H1 (cell line): ENCODE data around the gene SLC25A21. TPM values are rescaled to one million over a fixed set of nuclear protein-coding genes. Genes with fewer than 3 reads are reported as not detected.
"Not testable (repeated sequence)": the region's sequence is repeated elsewhere in the genome, so short reads cannot be mapped to it uniquely, and the experiment has no call there.

Experiments
- CTCF ChIA-PET: fragments of 300-600 bp; sonication (Branson Sonifier 250); formaldehyde crosslinking; loops from one replicate; lab custom pipeline; 2021; ENCODE audit not compliant: partially characterized antibody; lab: Charles Lee
- POLR2A ChIA-PET: fragments of 300-600 bp; sonication (Branson Sonifier 250); formaldehyde crosslinking; loops from one replicate; lab custom pipeline; 2021; ENCODE audit warnings: inconsistent platforms; ENCODE audit not compliant: partially characterized antibody; lab: Charles Lee
- DNase-seq, 2 experiments: peaks; one replicate each; pipeline versions ENCODE4 v3.0.0 to v3.0.0-alpha.2; 2010 to 2022; ENCODE audit warnings: low spot score in 2 of 2, low read depth in 1 of 2, mixed read lengths in 1 of 2
- FAIRE-seq: peaks from 2 replicates; lab custom pipeline; 2011; peaks lifted over from hg19 to GRCh38; lab: Jason Lieb, UNC
- H2AFZ ChIP-seq: 2 replicates; pipeline ENCODE4 v1.8.1; 2012; ENCODE audit warnings: low read length, inconsistent platforms
- H2AK5ac ChIP-seq: 2 replicates; pipeline ENCODE4 v1.6.1; 2013; ENCODE audit warnings: low read depth, low read length
- H2BK120ac ChIP-seq: replicated peaks from 2 replicates; pipeline ENCODE3; 2013; ENCODE audit warnings: low read depth, low read length, inconsistent platforms
- H2BK12ac ChIP-seq: 2 replicates; pipeline ENCODE4 v1.6.1; 2013; ENCODE audit warnings: low read depth, low read length
- H2BK15ac ChIP-seq: 2 replicates; pipeline ENCODE4 v1.6.1; 2013; ENCODE audit warnings: low read length
- H2BK20ac ChIP-seq: 2 replicates; pipeline ENCODE4 v1.6.1; 2013; ENCODE audit warnings: low read length
- H2BK5ac ChIP-seq: 2 replicates; pipeline ENCODE4 v1.6.1; 2013; ENCODE audit warnings: low read depth, low read length
- H3K14ac ChIP-seq: 2 replicates; pipeline ENCODE4 v1.6.1; 2013; ENCODE audit warnings: inconsistent platforms; ENCODE audit not compliant: insufficient read length
- H3K18ac ChIP-seq: 2 replicates; pipeline ENCODE4 v1.6.1; 2013; ENCODE audit warnings: low read length; ENCODE audit errors: extremely low read depth
- H3K23ac ChIP-seq: 2 replicates; pipeline ENCODE4 v1.6.1; 2013; ENCODE audit warnings: inconsistent platforms; ENCODE audit not compliant: insufficient read length
- H3K23me2 ChIP-seq: 2 replicates; pipeline ENCODE4 v1.6.1; 2013; ENCODE audit warnings: low read depth, low read length
- H3K27ac ChIP-seq: 2 replicates; pipeline ENCODE4 v1.6.1; 2011; ENCODE audit warnings: low read depth, low read length, inconsistent platforms
- H3K27me3 ChIP-seq, 4 experiments: replicated peaks in 1 of 4; 1 replicate in 1 of 4; 2 replicates in 3 of 4; pipeline versions ENCODE4 v1.6.1 to v1.8.1; 2011 to 2013; ENCODE audit warnings: low read length in 3 of 4, mild to moderate bottlenecking in 3 of 4, inconsistent platforms in 2 of 4, mixed read lengths in 2 of 4, moderate library complexity in 1 of 4; ENCODE audit not compliant: control insufficient read depth in 3 of 4, insufficient read depth in 3 of 4; ENCODE audit errors: extremely low read depth in 1 of 4
- H3K36me3 ChIP-seq, 4 experiments: 2 replicates each; pipeline versions ENCODE4 v1.6.1 to v1.8.1; 2011 to 2013; ENCODE audit warnings: mild to moderate bottlenecking in 4 of 4, low read length in 3 of 4, moderate library complexity in 2 of 4, control low read depth in 1 of 4, inconsistent platforms in 1 of 4; ENCODE audit not compliant: insufficient read depth in 4 of 4, control insufficient read depth in 2 of 4
- H3K4ac ChIP-seq: replicated peaks from 2 replicates; pipeline ENCODE3; 2013; ENCODE audit warnings: low read length, low read depth, mixed read lengths, inconsistent platforms; ENCODE audit not compliant: insufficient read length
- H3K4me1 ChIP-seq, 4 experiments: replicated peaks in 1 of 4; 1 replicate in 1 of 4; 2 replicates in 3 of 4; pipeline versions ENCODE4 v1.6.1 to v1.8.1; 2011 to 2013; ENCODE audit warnings: low read length in 3 of 4, inconsistent platforms in 2 of 4, mixed read lengths in 1 of 4; ENCODE audit not compliant: insufficient read depth in 4 of 4, control insufficient read depth in 3 of 4
- H3K4me2 ChIP-seq, 2 experiments: 2 replicates each; pipeline versions ENCODE4 v1.6.1 to v1.8.1; 2011 to 2013; ENCODE audit warnings: low read depth in 2 of 2, low read length in 2 of 2, control low read depth in 1 of 2, inconsistent platforms in 1 of 2, mild to moderate bottlenecking in 1 of 2; ENCODE audit not compliant: insufficient read depth in 1 of 2
- H3K4me3 ChIP-seq, 4 experiments: fragments of 200-600, 300-600 bp in 1 of 4; sonication (generic), shearing (Covaris generic), sonication (Bioruptor Twin) in 1 of 4; 2 replicates each; pipeline versions ENCODE4 v1.5.1 to v1.8.1; 2011 to 2016; ENCODE audit warnings: low read length in 4 of 4, low read depth in 3 of 4, control low read depth in 2 of 4, inconsistent platforms in 2 of 4, mild to moderate bottlenecking in 2 of 4, mixed read lengths in 1 of 4, moderate library complexity in 1 of 4; ENCODE audit not compliant: insufficient read depth in 2 of 4; ENCODE audit errors: extremely low read depth in 1 of 4
- H3K56ac ChIP-seq: replicated peaks from 2 replicates; pipeline ENCODE3; 2013; ENCODE audit warnings: low read depth, mild to moderate bottlenecking, mixed read lengths, low read length, inconsistent platforms; ENCODE audit not compliant: insufficient read length
- H3K79me1 ChIP-seq: 2 replicates; pipeline ENCODE4 v1.6.1; 2013; ENCODE audit warnings: low read depth, low read length, control low read depth
- H3K79me2 ChIP-seq, 2 experiments: 2 replicates each; pipeline versions ENCODE4 v1.6.1 to v1.8.1; 2012 to 2013; ENCODE audit warnings: low read length in 2 of 2, mild to moderate bottlenecking in 2 of 2, inconsistent platforms in 1 of 2; ENCODE audit not compliant: insufficient read depth in 2 of 2, control insufficient read depth in 1 of 2
- H3K9ac ChIP-seq, 4 experiments: replicated peaks in 1 of 4; 1 replicate in 1 of 4; 2 replicates in 3 of 4; pipeline versions ENCODE4 v1.6.1 to v1.8.1; 2011 to 2013; ENCODE audit warnings: low read depth in 3 of 4, low read length in 3 of 4, control low read depth in 2 of 4, mild to moderate bottlenecking in 2 of 4, moderate library complexity in 2 of 4, inconsistent platforms in 1 of 4; ENCODE audit errors: extremely low read depth in 1 of 4
- H3K9me3 ChIP-seq, 2 experiments: 2 replicates each; pipeline versions ENCODE4 v1.6.1 to v1.8.1; 2012 to 2013; ENCODE audit warnings: mild to moderate bottlenecking in 2 of 2, moderate library complexity in 2 of 2, control low read depth in 1 of 2, inconsistent platforms in 1 of 2, low read depth in 1 of 2, low read length in 1 of 2, mixed read lengths in 1 of 2; ENCODE audit not compliant: insufficient read depth in 2 of 2
- H4K20me1 ChIP-seq, 2 experiments: replicated peaks in 1 of 2; 2 replicates each; pipeline versions ENCODE3 to v1.8.1; 2011 to 2013; ENCODE audit warnings: inconsistent platforms in 2 of 2, low read length in 2 of 2, mild to moderate bottlenecking in 1 of 2; ENCODE audit not compliant: insufficient read depth in 2 of 2, control insufficient read depth in 1 of 2
- H4K5ac ChIP-seq: 2 replicates; pipeline ENCODE4 v1.6.1; 2013; ENCODE audit warnings: low read length, low read depth, mixed read lengths, inconsistent platforms; ENCODE audit not compliant: insufficient read length
- H4K8ac ChIP-seq: 2 replicates; pipeline ENCODE4 v1.8.0; 2013; ENCODE audit warnings: mild to moderate bottlenecking, moderate library complexity, low read length, inconsistent platforms; ENCODE audit not compliant: insufficient read depth; ENCODE audit errors: extremely low read depth
- H4K91ac ChIP-seq: replicated peaks from 2 replicates; pipeline ENCODE3; 2013; ENCODE audit warnings: low read length, mixed read lengths, inconsistent platforms; ENCODE audit not compliant: insufficient read length
- WGBS, 2 experiments: shearing (Covaris generic) in 1 of 2; methylation state at CpG; one replicate each; pipeline versions ENCODE4 v1.1.6 to v1.1.7; 2013 to 2015; ENCODE audit warnings: low lambda C conversion rate in 2 of 2, mixed read lengths in 2 of 2, inconsistent platforms in 1 of 2, low coverage in 1 of 2, missing lambda C conversion rate in 1 of 2; ENCODE audit not compliant: insufficient replicate concordance in 2 of 2, insufficient coverage in 1 of 2, insufficient read length in 1 of 2; ENCODE audit errors: extremely low coverage in 1 of 2, missing lambda C conversion rate in 1 of 2; 5-methylcytosine and 5-hydroxymethylcytosine counted together
- polyA plus RNA-seq, 7 experiments: library from polyadenylated mRNA; depleted of rRNA in 3 of 7; stranded (reverse) in 5 of 7; unstranded in 2 of 7; fragments of >200 nt in 5 of 7; fragments of 200-250 nt in 2 of 7; gene quantifications; 1 replicate in 5 of 7; 2 replicates in 1 of 7; 4 replicates in 1 of 7; pipeline versions ENCODE4 v1.2.1 to v1.2.3, GENCODE V29; 2011 to 2013; ENCODE audit warnings: missing spikeins in 2 of 7, mixed read lengths in 2 of 7
- total RNA-seq: library from RNA; stranded (reverse); fragmentation: NEBNext Ultra II Directional; extraction: Animal tissue kit (Norgen Biotek cat#: 25700); gene quantifications from 2 replicates; pipeline ENCODE4 v1.2.1, GENCODE V29; 2021

The SLC25A21 gene
- total and polyA plus RNA-seq, 2 of the 8 experiments (the other 6 are each of a cell fraction or from before 2014, with no cell fraction given), result 6.9 to 15.7 TPM

- H3K27me3 ChIP-seq, H3K4me3 ChIP-seq, H2BK12ac ChIP-seq, H4K91ac ChIP-seq, H2BK120ac ChIP-seq, H3K14ac ChIP-seq, H3K79me2 ChIP-seq, H3K4me2 ChIP-seq, H2AFZ ChIP-seq, H4K8ac ChIP-seq, FAIRE-seq, H3K79me1 ChIP-seq, H3K4ac ChIP-seq, H4K5ac ChIP-seq, H2AK5ac ChIP-seq, H2BK15ac ChIP-seq, H2BK5ac ChIP-seq, H2BK20ac ChIP-seq, H3K9ac ChIP-seq, H3K23ac ChIP-seq, H3K4me1 ChIP-seq, H3K9me3 ChIP-seq, H4K20me1 ChIP-seq, H3K23me2 ChIP-seq, H3K56ac ChIP-seq, H3K27ac ChIP-seq, H3K36me3 ChIP-seq, DNase-seq, H3K18ac ChIP-seq: not testable (repeated sequence)
- WGBS, 2 experiments, result 85% methylated on average over 8 of the region's 8 CpGs; no CpG with 5 or more reads in 1 of the 2 experiments
- ChIA-PET CTCF (interaction anchor here (1.3 kb wide), 1 partner anchor 34 kb away, joined by 4 read pairs; no protein-coding TSS in a partner anchor), POLR2A (interaction anchor here (1.1 to 1.4 kb wide), 2 partner anchors 12 to 16 kb away, joined by 3 to 6 read pairs; partner anchors contain the start of gene SLC25A21)
Observed at GRCh38 chr14:37184520-37184919, 12.1 kb upstream of the SLC25A21 start.
